Measurements from ENCODE around the gene ACAT2.
A peak's percentile ranks its signal among the peaks of the same experiment; 100 is the strongest.
"Not testable (repeated sequence)": the region's sequence is repeated elsewhere in the genome, so short reads cannot be mapped to it uniquely, and the experiment has no call there.

The ACAT2 gene

GRCh38 chr6:159816775-159817174, 54.9 kb downstream of the ACAT2 start:
- not testable (repeated sequence) for DNase-seq

DNA sequence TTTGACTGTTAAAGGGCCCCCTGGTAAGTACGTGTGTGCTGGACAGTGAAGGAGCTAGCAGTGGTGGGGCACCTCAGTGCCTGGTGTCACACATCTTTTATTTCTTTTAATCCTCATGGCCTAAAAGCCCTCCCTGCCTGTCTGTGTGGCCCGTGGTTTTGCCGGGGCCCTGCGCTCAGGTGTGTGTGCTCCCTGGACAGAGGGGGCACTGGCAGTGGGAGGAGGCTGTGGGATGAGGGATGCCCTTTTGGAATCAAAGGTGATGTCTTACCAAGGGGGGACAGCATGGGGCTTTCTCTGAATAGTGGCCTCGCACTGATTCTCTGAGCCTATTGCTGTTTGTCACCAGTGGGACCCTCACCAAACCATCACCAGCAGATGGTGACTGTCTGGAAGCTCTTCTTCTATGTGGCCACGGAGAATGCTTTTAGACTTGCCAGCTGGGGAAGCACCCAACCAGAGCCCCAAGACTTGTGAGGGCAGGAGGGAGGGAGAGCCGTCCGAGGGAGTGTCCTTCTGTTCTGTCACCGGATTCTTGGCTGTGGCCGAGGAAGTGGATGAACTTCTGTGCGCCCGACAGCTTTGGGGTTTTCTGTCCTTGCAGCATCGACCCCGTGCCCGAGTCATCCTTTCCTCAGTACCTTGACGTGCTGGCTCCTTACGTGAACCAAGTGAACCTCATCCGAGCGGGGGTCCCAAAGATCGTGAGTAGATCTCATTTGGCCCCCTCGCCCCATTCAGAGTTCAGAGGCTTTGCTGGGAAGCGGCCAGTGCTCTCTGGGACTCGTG, 56.3 kb downstream of the ACAT2 start:
- no peak for DNase-seq

GRCh38 chr6:159819098-159819497, 57.3 kb downstream of the ACAT2 start:
- DNase-seq = no peak

GRCh38 chr6:159819932-159820640, 58.2 kb downstream of the ACAT2 start:
- peak; percentile 69 for DNase-seq

GRCh38 chr6:159821122-159821521, 59.3 kb downstream of the ACAT2 start:
- no peak for DNase-seq

DNA sequence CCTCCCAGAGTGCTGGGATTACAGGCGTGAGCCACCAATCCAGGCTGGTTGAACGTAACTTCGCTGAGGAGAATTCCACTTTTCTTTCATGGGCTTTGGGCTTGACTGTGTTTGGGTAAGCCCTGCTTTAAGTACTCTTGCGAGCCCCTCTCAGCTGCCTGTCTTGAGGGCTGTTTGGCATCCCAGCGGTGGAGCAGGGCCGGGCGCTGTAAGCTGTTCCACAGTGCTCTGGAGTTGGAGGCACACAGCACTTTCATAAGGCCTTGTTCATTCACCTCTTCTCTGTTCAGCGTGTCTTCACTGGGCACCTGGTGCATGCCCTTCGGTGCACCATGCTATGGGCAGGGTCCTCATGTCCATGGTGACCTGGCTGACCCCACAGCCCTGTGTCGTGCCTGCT, 59.9 kb downstream of the ACAT2 start:
- no peak for DNase-seq

GRCh38 chr6:159823953-159824352, 62.1 kb downstream of the ACAT2 start:
- DNase-seq = no peak

- DNase-seq = not testable (repeated sequence)
Measured at GRCh38 chr6:159824690-159825089, 62.8 kb downstream of the ACAT2 start.

DNA sequence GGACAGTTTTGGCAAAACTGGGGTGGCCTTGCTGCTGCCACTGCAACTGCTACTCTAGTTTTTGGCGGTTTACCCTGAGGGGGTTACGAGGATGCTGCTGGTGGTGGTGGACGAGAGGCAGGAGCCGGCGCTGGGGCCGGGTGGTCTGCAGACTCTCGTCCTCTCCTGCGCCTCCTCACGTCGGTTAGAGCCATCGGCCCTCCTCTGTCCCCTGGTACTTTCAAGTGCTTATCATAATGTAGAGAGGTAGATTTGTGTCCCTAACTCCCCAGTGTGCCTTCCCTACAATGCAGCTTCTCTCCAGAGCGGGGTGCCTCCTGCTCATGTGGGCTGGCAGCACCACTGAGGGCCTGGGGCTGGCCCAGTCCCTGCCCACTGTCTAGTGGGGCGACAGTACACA, 64.2 kb downstream of the ACAT2 start:
- DNase-seq = no peak

DNA sequence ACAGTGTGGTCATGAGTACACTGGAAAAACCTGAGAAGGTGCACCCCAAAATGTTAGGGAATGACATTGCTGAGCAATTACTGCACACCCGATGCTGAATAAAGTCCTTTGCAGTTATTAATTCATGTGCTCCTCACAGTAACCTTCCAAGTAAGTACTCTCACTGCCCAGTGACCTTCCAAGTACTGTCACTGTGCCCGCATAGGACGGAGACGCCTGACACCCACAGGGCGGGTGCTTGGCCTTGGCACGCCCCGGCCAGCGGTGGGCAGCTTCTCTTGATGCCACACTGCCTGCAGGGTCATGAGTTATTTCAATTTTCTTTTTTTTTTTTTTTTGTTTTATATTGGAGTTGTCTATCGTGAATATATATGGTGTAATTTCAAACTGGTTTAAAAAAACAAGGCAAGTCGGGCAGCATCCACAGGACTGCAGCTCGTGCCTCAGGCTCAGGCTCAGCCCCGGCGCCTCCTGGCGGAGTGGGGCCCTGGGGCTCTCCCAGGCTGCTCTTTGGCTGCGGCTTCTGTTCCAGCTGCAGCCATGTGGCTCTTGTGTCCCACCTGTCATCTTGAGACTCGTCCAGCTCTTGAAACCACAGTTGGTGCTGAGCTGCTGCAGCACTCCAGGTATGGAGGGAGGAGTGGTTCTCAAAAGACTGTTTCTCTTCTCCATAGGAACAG, 65.3 kb downstream of the ACAT2 start:
- peak; percentile 45 for DNase-seq

GRCh38 chr6:159828074-159828473, 66.2 kb downstream of the ACAT2 start:
- no peak for DNase-seq

All from DMS53 (cell line).